HAP-1 (cell line): ENCODE data around the gene KRTAP5-9.
"Not testable (repeated sequence)": the region's sequence is repeated elsewhere in the genome, so short reads cannot be mapped to it uniquely, and the experiment has no call there.

Experiments used
- DNase-seq, 2 experiments: peaks; one replicate each; pipeline ENCODE4 v3.0.0-alpha.2; 2016 to 2020; ENCODE audit warnings: low spot score in 2 of 2
- H3K27me3 ChIP-seq: fragments of 250-450 bp; sonication (Bioruptor Pico); 2 replicates; pipeline ENCODE4 v1.5.1; 2020; ENCODE audit warnings: low read depth, mild to moderate bottlenecking, moderate library complexity
- H3K36me3 ChIP-seq: fragments of 250-450 bp; sonication (Bioruptor Pico); replicated peaks from 2 replicates; pipeline ENCODE4 v1.5.1; 2020; ENCODE audit warnings: mild to moderate bottlenecking
- H3K4me1 ChIP-seq: fragments of 250-450 bp; sonication (Bioruptor Pico); 2 replicates; pipeline ENCODE4 v1.5.1; 2020; ENCODE audit warnings: mild to moderate bottlenecking
- H3K4me3 ChIP-seq: fragments of 250-450 bp; sonication (Bioruptor Pico); 2 replicates; pipeline ENCODE4 v1.5.1; 2020; ENCODE audit warnings: mild to moderate bottlenecking, moderate library complexity
- H3K9me3 ChIP-seq: fragments of 250-450 bp; sonication (Bioruptor Pico); 2 replicates; pipeline ENCODE4 v1.5.1; 2020; ENCODE audit warnings: mild to moderate bottlenecking, moderate library complexity
- in situ Hi-C: fragments of 300-500 bp; cut with MboI; formaldehyde crosslinking; loops from 3 replicates; pipeline ENCODE4 v1.14.3; 2020; ENCODE audit warnings: low sequenced_read_pairs, inconsistent platforms, mixed read lengths

The KRTAP5-9 gene

DNA sequence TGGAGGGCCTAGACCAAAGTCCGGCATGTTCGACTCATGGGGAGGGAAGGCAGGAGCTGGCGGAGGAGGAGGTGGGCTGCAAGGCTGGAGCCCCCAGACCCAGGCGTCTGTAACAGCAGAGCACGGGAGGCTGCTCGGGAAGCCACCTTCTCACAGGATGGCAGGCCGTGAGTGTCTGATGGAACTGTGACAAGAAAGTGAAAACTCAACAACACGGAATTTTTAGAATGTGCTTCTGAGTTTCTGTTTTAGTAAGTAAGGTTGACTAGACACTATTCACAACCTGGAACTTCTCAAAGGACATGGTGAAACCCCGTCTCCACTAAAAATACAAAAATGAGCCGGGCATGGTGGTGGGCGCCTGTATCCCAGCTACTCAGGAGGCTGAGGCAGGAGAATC is 8.2 kb upstream of the KRTAP5-9 start:
- H3K36me3 ChIP-seq, in situ Hi-C loops, H3K27me3 ChIP-seq, H3K4me1 ChIP-seq, DNase-seq, H3K9me3 ChIP-seq, H3K4me3 ChIP-seq: not testable (repeated sequence)

GRCh38 chr11:71540521-71541304 is 7.5 kb upstream of the KRTAP5-9 start:
- H3K4me1 ChIP-seq, H3K36me3 ChIP-seq, H3K27me3 ChIP-seq, H3K4me3 ChIP-seq, H3K9me3 ChIP-seq, DNase-seq, in situ Hi-C loops: not testable (repeated sequence)

- Histone ChIP-seq H3K27me3 (no peaks in the 10 kb centered on the region), H3K4me1 (no peaks in the 10 kb centered on the region), H3K36me3 (no peaks in the 10 kb centered on the region), H3K4me3 (no peak overlapping the region), H3K9me3 (no peaks in the 10 kb centered on the region)
- in situ Hi-C loops = no loop called here
- DNase-seq = no peak
Observed at GRCh38 chr11:71542382-71542781, 5.8 kb upstream of the KRTAP5-9 start.

- in situ Hi-C loops = no loop called here
- Histone ChIP-seq H3K27me3 (no peaks in the 10 kb centered on the region), H3K36me3 (no peaks in the 10 kb centered on the region), H3K4me1 (no peaks in the 10 kb centered on the region), H3K9me3 (no peaks in the 10 kb centered on the region), H3K4me3 (no peak overlapping the region)
- no peak for DNase-seq
Observed at GRCh38 chr11:71542879-71543777, 5.1 kb upstream of the KRTAP5-9 start.

DNA sequence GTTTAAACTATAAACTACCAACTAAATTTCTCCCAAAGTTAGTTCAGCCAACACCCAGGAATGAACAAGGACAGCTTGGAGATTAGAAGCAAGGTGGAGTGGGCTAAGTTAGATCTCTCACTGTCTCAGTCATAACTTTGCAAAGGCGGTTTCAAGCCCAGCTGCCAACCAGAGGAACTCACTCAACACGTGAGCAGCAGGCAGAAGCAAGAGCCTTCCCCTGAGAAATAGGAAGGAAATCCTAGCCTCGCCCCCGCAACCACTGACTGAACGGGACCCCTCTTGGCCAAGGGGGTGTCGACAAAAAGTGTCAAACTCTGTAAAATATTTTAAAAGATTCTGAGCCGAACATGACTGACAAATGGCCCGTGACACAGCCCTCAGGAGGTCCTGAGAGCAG is 4.4 kb upstream of the KRTAP5-9 start:
- DNase-seq = no peak
- Histone ChIP-seq H3K4me3 (no peak overlapping the region), H3K36me3 (no peaks in the 10 kb centered on the region), H3K9me3 (no peaks in the 10 kb centered on the region), H3K4me1 (no peaks in the 10 kb centered on the region), H3K27me3 (no peaks in the 10 kb centered on the region)
- in situ Hi-C loops = no loop called here

DNA sequence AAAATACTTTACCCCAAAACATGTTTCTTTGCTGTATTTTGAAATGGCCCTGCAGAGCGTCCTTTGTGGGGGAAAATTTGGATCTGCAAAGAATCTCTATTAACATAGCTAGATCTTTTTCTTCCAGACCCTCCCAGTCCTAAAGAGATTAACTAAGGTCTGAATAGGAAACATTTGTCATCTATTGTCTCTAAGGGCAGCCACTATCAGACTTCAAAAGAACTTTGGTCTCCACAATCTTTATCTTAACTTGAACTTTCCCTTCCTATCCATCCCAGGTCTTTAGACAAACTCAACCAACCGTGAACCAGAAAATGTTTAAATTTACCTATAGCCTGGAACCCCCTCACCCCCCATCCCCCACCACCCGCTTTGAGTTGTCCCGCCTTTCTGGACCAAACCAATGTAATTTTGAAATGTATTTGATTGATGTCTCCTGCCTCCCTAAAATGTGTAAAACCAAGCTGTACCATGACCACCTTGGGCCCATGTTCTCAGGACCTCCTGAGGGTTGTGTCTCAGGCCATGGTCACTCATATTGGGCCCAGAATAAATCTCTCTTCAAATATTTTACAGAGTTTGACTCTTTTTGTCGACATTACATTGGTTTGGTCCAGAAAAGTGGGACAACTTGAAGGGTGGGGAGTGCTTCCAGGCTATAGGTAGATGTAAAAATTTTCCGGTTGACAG is 3.5 kb upstream of the KRTAP5-9 start:
- Histone ChIP-seq H3K4me1 (no peaks in the 10 kb centered on the region), H3K9me3 (no peaks in the 10 kb centered on the region), H3K27me3 (no peaks in the 10 kb centered on the region), H3K4me3 (no peak overlapping the region), H3K36me3 (no peaks in the 10 kb centered on the region)
- peak in 1 of 2 experiments; percentile 13 for DNase-seq
- in situ Hi-C loops = no loop called here

- Histone ChIP-seq H3K27me3 (no peaks in the 10 kb centered on the region), H3K4me3 (no peak overlapping the region), H3K9me3 (no peaks in the 10 kb centered on the region), H3K4me1 (no peaks in the 10 kb centered on the region), H3K36me3 (no peaks in the 10 kb centered on the region)
- DNase-seq = no peak
- in situ Hi-C loops = no loop called here
Observed at GRCh38 chr11:71545405-71545966, 2.7 kb upstream of the KRTAP5-9 start.

DNA sequence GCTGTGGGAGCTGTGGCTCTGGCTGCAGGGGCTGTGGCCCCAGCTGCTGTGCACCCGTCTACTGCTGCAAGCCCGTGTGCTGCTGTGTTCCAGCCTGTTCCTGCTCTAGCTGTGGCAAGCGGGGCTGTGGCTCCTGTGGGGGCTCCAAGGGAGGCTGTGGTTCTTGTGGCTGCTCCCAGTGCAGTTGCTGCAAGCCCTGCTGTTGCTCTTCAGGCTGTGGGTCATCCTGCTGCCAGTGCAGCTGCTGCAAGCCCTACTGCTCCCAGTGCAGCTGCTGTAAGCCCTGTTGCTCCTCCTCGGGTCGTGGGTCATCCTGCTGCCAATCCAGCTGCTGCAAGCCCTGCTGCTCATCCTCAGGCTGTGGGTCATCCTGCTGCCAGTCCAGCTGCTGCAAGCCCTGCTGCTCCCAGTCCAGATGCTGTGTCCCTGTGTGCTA is 514 bp downstream of the KRTAP5-9 start:
- no peaks in the 10 kb centered on the region for H3K27me3 ChIP-seq
- no peaks in the 10 kb centered on the region for H3K36me3 ChIP-seq
- H3K4me1 ChIP-seq = no peaks in the 10 kb centered on the region
- in situ Hi-C loops = no loop called here
- no peak for DNase-seq
- H3K9me3 ChIP-seq = no peaks in the 10 kb centered on the region
- no peak overlapping the region for H3K4me3 ChIP-seq

DNA sequence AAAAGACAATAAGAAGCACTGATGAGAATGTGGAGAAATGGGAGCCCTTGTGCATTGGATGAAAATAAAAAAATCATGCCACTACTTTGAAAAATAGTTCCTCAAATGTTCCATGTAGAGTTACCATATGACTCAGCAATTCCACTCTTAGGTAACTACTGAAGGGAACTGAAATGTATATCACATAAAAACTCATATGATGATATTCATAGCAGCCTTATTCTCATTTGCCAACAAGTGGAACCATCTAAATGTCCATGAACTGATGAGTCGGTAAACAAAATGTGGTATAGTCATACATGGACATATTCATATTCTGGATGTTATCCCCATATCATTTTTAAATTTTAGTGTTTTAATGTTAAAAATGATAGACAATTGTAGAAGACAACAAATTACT is 3.5 kb downstream of the KRTAP5-9 start:
- no peak for DNase-seq
- H3K27me3 ChIP-seq = no peaks in the 10 kb centered on the region
- no peaks in the 10 kb centered on the region for H3K36me3 ChIP-seq
- no peaks in the 10 kb centered on the region for H3K9me3 ChIP-seq
- H3K4me3 ChIP-seq = no peak overlapping the region
- in situ Hi-C loops = no loop called here
- H3K4me1 ChIP-seq = no peaks in the 10 kb centered on the region

GRCh38 chr11:71554996-71555395 is 6.8 kb downstream of the KRTAP5-9 start:
- no peak for DNase-seq
- no peaks in the 10 kb centered on the region for H3K36me3 ChIP-seq
- no peaks in the 10 kb centered on the region for H3K27me3 ChIP-seq
- H3K4me1 ChIP-seq = no peaks in the 10 kb centered on the region
- in situ Hi-C loops = no loop called here
- no peak overlapping the region for H3K4me3 ChIP-seq
- H3K9me3 ChIP-seq = no peaks in the 10 kb centered on the region

GRCh38 chr11:71555508-71555907 is 7.3 kb downstream of the KRTAP5-9 start:
- no peaks in the 10 kb centered on the region for H3K27me3 ChIP-seq
- DNase-seq = no peak
- no peaks in the 10 kb centered on the region for H3K9me3 ChIP-seq
- in situ Hi-C loops = no loop called here
- H3K4me3 ChIP-seq = no peak overlapping the region
- H3K36me3 ChIP-seq = no peaks in the 10 kb centered on the region
- H3K4me1 ChIP-seq = no peaks in the 10 kb centered on the region

GRCh38 chr11:71556018-71556417 is 7.8 kb downstream of the KRTAP5-9 start:
- in situ Hi-C loops = no loop called here
- Histone ChIP-seq H3K4me1 (no peaks in the 10 kb centered on the region), H3K36me3 (no peaks in the 10 kb centered on the region), H3K4me3 (no peak overlapping the region), H3K9me3 (no peaks in the 10 kb centered on the region), H3K27me3 (no peaks in the 10 kb centered on the region)
- no peak for DNase-seq

- H3K27me3 ChIP-seq = peaks cover 7% of the 10 kb centered on the region; the same call in 1 of the 2 replicates
- no peak for DNase-seq
- no peaks in the 10 kb centered on the region for H3K4me1 ChIP-seq
- H3K36me3 ChIP-seq = no peaks in the 10 kb centered on the region
- no peaks in the 10 kb centered on the region; the same call in 1 of the 2 replicates for H3K9me3 ChIP-seq
- H3K4me3 ChIP-seq = no peak overlapping the region
- in situ Hi-C loops = no loop called here
Observed at GRCh38 chr11:71557257-71557656, 9.0 kb downstream of the KRTAP5-9 start.
